Lower lobe of right lung (tissue), 2 donors: ENCODE data around the gene JAM3. TPM values are rescaled to one million over a fixed set of nuclear protein-coding genes. Genes with fewer than 3 reads are reported as not detected.
A peak's percentile ranks its signal among the peaks of the same experiment; 100 is the strongest.

Experiments used
- ATAC-seq, 2 donors: fragments of 200-7000 bp; cut with Tn5 transposase; one replicate each; pipeline ENCODE4 v1.9.1; 2020 to 2022; ENCODE audit warnings: mild to moderate bottlenecking in 2 of 2, moderate library complexity in 2 of 2
- DNase-seq: peaks from one replicate; pipeline ENCODE4 v3.0.0-alpha.2; 2020
- H3K27ac ChIP-seq: fragments of 200-600 bp; one replicate; pipeline ENCODE4 v1.8.0; 2022
- H3K27me3 ChIP-seq: fragments of 200-600 bp; one replicate; pipeline ENCODE4 v1.8.0; 2022; ENCODE audit warnings: low read depth
- H3K36me3 ChIP-seq: fragments of 200-600 bp; one replicate; pipeline ENCODE4 v1.8.0; 2022; ENCODE audit warnings: mild to moderate bottlenecking
- H3K4me1 ChIP-seq: fragments of 200-600 bp; one replicate; pipeline ENCODE4 v1.8.0; 2022
- H3K4me3 ChIP-seq: fragments of 200-600 bp; one replicate; pipeline ENCODE4 v1.8.0; 2022; ENCODE audit warnings: mild to moderate bottlenecking
- H3K9me3 ChIP-seq: fragments of 200-600 bp; one replicate; pipeline ENCODE4 v1.8.0; 2022
- intact Hi-C: fragments of 100-400 bp; cut with DNase I; formaldehyde crosslinking; loops from one replicate; pipeline ENCODE4 v1.11.0; 2022
- total RNA-seq: library from RNA; stranded (reverse); fragmentation: NEBNext Ultra II Directional; extraction: Animal tissue kit (Norgen Biotek cat#: 25700); gene quantifications from one replicate; pipeline ENCODE4 v1.2.1, GENCODE V29; 2021
- TF ChIP-seq, protein P1 (sequence below): fragments of 200-600 bp; IDR thresholded peaks from one replicate; pipeline ENCODE4 v1.8.0; 2022; ENCODE audit warnings: antibody characterized with exemption, mild to moderate bottlenecking
- donor health status: DM: no; HTN: yes; CAD: no; lungs with severe emphysema.

Gene JAM3
- total RNA-seq, 1 donor from 2014 or later: 32.1 TPM

DNA sequence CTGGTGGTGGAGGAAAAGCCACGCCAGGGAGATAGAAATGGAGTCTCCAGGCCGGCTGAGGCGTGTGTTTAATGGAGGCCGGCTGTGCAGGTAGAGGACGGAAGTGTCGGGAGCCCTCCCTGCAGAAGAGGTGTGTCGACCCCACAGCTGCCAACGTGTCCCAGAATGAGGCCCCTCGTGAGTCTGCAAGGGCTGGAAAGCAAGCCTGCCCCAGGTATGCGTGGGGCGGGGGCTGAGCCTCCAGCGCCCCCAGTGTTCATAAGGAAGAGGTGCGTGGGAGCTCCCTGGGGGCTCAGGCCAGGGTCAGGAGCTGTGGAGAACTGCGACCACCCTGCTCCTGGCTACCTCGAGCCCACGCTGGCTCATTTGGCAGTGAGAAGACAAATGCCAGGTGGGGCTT is 38.0 kb upstream of the JAM3 start:
- ATAC-seq (no peak), DNase-seq (no peak)
- Histone ChIP-seq H3K27ac (no peak overlapping the region), H3K9me3 (no peaks in the 10 kb centered on the region), H3K36me3 (no peaks in the 10 kb centered on the region), H3K4me1 (peaks cover 29% of the 10 kb centered on the region), H3K27me3 (no peaks in the 10 kb centered on the region), H3K4me3 (no peak overlapping the region)
- intact Hi-C loops: no loop called here
- TF ChIP-seq, protein P1, sequence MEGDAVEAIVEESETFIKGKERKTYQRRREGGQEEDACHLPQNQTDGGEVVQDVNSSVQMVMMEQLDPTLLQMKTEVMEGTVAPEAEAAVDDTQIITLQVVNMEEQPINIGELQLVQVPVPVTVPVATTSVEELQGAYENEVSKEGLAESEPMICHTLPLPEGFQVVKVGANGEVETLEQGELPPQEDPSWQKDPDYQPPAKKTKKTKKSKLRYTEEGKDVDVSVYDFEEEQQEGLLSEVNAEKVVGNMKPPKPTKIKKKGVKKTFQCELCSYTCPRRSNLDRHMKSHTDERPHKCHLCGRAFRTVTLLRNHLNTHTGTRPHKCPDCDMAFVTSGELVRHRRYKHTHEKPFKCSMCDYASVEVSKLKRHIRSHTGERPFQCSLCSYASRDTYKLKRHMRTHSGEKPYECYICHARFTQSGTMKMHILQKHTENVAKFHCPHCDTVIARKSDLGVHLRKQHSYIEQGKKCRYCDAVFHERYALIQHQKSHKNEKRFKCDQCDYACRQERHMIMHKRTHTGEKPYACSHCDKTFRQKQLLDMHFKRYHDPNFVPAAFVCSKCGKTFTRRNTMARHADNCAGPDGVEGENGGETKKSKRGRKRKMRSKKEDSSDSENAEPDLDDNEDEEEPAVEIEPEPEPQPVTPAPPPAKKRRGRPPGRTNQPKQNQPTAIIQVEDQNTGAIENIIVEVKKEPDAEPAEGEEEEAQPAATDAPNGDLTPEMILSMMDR: no peak

DNA sequence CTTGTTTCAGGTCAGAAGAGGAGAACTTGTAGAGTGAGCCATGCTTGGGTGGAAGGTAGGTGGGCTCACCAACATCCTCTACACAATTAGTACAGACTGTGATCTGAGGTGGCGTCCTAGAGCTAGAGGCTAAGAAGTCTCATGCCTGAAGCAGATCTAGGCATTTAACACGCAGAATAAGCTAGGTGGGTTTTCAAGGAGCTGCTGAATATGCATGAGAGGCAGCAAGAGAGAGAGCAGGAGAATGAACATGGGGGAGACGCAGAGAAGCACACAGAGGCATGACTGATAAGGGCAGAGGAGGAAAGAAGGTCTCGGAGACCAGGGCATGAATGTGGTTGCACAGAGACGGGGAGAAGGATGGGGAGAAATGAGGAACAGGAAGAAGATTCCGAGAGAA is 36.8 kb upstream of the JAM3 start:
- ATAC-seq (no peak), DNase-seq (no peak)
- no peaks in the 10 kb centered on the region for H3K27me3 ChIP-seq
- H3K27ac ChIP-seq: no peak overlapping the region
- H3K9me3 ChIP-seq: no peaks in the 10 kb centered on the region
- H3K4me3 ChIP-seq: no peak overlapping the region
- peaks cover 29% of the 10 kb centered on the region for H3K4me1 ChIP-seq
- intact Hi-C loops: no loop called here
- TF ChIP-seq, protein P1: no peak
- no peaks in the 10 kb centered on the region for H3K36me3 ChIP-seq

DNA sequence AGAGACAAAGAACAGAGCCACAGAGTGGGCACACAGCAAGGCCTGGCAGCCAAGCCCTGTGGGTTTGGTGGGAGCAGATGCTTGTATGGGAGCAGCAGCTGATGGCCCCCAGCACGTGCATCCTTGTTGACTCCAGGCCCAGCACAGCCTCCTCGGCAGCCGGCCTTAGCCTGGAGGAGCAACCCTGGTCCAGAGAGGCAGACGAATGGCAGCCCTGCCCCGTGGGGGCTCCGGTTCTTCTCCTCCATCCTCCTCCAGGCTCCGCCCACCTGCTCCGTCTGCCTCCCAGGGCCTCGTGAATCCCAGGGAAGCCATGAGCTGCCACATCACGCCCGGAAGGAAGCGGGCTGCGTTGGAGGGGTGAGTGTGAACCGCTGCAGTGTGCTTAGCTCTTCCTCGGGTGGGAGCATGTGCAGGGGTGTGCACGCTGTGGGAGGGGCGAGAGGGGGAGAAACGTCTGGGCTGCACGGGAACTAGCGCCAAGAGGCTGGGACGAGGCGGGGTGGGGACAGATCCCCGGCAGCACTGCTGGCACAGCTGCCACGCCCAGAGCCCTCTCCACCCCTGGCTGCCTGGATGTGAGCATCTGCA is 36.3 kb upstream of the JAM3 start:
- Histone ChIP-seq H3K36me3 (no peaks in the 10 kb centered on the region), H3K4me3 (no peak overlapping the region), H3K9me3 (no peaks in the 10 kb centered on the region), H3K27me3 (no peaks in the 10 kb centered on the region), H3K4me1 (peaks cover 31% of the 10 kb centered on the region), H3K27ac (no peak overlapping the region)
- intact Hi-C loops: no loop called here
- ATAC-seq: no peak
- DNase-seq: peak; percentile 49
- TF ChIP-seq, protein P1: no peak

DNA sequence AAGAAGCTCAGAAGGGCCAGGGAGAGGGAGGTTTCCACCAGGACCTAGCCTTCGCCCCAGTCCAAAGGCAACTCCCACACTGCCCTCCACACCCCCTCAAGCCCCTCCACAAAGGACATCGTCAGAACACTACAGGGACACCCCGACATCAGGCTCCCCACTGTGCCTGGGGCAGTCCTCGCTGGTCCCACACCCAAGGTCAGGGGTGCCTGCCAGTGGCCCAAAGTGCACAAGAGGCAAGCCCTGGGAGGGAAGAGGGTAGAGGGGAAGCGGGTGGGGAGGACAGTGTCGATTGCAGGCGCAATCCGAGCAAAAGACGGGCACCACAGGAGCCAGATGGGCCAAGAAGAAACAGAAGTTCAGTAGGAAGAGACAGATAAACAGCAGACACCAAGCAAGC is 35.6 kb upstream of the JAM3 start:
- H3K36me3 ChIP-seq: no peaks in the 10 kb centered on the region
- intact Hi-C loops: no loop called here
- ATAC-seq: no peak
- H3K27ac ChIP-seq: peak overlapping the region; percentile 76
- peaks cover 38% of the 10 kb centered on the region for H3K4me1 ChIP-seq
- H3K9me3 ChIP-seq: no peaks in the 10 kb centered on the region
- H3K27me3 ChIP-seq: no peaks in the 10 kb centered on the region
- TF ChIP-seq, protein P1: no peak
- DNase-seq: peak; percentile 34
- H3K4me3 ChIP-seq: no peak overlapping the region

DNA sequence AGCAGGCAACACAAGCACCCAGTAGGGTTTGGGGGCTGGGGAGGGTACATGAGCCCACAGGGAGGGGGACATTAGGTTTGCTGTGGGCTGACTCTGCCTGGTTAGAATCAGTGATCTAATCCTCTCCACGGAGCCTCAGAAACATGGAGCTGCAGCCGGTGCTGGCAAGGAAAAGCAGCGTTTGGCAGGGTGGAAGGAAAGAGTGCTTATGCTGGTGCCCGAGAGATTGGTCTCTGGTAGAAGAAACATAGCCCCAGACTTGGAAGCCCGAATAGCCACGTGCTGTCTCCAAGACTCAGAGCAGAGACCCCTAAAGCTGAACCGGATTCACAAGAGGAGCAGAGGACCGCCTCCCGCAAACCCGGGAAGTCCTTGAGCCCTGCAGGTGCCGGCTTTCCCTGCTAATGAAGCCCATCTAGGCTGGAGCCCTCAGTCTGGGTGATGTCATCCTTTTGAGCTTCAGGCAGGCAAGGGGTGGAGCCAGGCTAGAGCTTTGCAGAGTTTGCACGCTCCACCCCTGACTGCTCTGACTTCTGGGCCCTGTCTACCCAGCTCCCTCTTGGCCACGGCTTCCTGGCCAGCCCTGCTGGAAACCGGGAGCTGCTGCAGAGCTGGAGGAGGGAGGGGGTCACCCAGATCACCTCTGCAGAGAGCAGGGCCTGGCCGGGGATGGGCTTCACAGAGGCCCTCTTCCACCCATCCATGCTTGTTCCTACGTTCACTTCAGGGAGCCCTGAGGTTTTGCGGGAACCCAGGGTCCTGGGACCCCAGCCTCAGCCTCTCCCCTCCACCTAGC is 35.0 kb upstream of the JAM3 start:
- H3K4me1 ChIP-seq: peaks cover 41% of the 10 kb centered on the region
- ATAC-seq (peak; percentile 83 to 85), DNase-seq (peak; percentile 76)
- H3K36me3 ChIP-seq: no peaks in the 10 kb centered on the region
- intact Hi-C loops: no loop called here
- H3K4me3 ChIP-seq: no peak overlapping the region
- no peaks in the 10 kb centered on the region for H3K27me3 ChIP-seq
- peak overlapping the region; percentile 76 for H3K27ac ChIP-seq
- no peaks in the 10 kb centered on the region for H3K9me3 ChIP-seq
- TF ChIP-seq, protein P1: no peak
